NCI-H2029 treated with DMSO at 0.1 percent for 48 hours (cell line): ENCODE results near the gene HAND2.

Experiments
- DNase-seq: peaks from one replicate; lab custom pipeline; 2025; lab: John Stamatoyannopoulos, UW

The HAND2 gene

GRCh38 chr4:173529477-173530325, at the start of gene HAND2:
Gene HAND2, minus strand, starts transcription at chr4:173530229. Its CDS starts 940 bp downstream, at chr4:173529289.
- DNase-seq = no peak

- no peak for DNase-seq
Measured at GRCh38 chr4:173578956-173579355, 48.9 kb upstream of the HAND2 start.

- DNase-seq = no peak
Measured at GRCh38 chr4:173577963-173578362, 47.9 kb upstream of the HAND2 start.

GRCh38 chr4:173575482-173576152, 45.6 kb upstream of the HAND2 start:
- DNase-seq = no peak

GRCh38 chr4:173573725-173574124, 43.7 kb upstream of the HAND2 start:
- DNase-seq = no peak

GRCh38 chr4:173573286-173573685, 43.3 kb upstream of the HAND2 start:
- DNase-seq = no peak

- DNase-seq = no peak
Measured at GRCh38 chr4:173572493-173573129, 42.6 kb upstream of the HAND2 start.

GRCh38 chr4:173571620-173572019, 41.6 kb upstream of the HAND2 start:
- no peak for DNase-seq

GRCh38 chr4:173565281-173565680, 35.3 kb upstream of the HAND2 start:
- no peak for DNase-seq

- no peak for DNase-seq
Measured at GRCh38 chr4:173564461-173564860, 34.4 kb upstream of the HAND2 start.

- DNase-seq = no peak
Measured at GRCh38 chr4:173560896-173561295, 30.9 kb upstream of the HAND2 start.

GRCh38 chr4:173556398-173557131, 26.5 kb upstream of the HAND2 start:
- no peak for DNase-seq

GRCh38 chr4:173547889-173548288, 17.9 kb upstream of the HAND2 start:
- no peak for DNase-seq

GRCh38 chr4:173546776-173547175, 16.7 kb upstream of the HAND2 start:
- DNase-seq = no peak

- no peak for DNase-seq
Measured at GRCh38 chr4:173545440-173545839, 15.4 kb upstream of the HAND2 start.

- DNase-seq = no peak
Measured at GRCh38 chr4:173543266-173543665, 13.2 kb upstream of the HAND2 start.

- DNase-seq = no peak
Measured at GRCh38 chr4:173539986-173540385, 10.0 kb upstream of the HAND2 start.

- DNase-seq = no peak
Measured at GRCh38 chr4:173538909-173539445, 8.9 kb upstream of the HAND2 start.

GRCh38 chr4:173538148-173538908, 8.3 kb upstream of the HAND2 start:
- DNase-seq = no peak

- DNase-seq = no peak
Measured at GRCh38 chr4:173537613-173538147, 7.7 kb upstream of the HAND2 start.
